ENCODE measurements around the gene TIMM17B.

DNA sequence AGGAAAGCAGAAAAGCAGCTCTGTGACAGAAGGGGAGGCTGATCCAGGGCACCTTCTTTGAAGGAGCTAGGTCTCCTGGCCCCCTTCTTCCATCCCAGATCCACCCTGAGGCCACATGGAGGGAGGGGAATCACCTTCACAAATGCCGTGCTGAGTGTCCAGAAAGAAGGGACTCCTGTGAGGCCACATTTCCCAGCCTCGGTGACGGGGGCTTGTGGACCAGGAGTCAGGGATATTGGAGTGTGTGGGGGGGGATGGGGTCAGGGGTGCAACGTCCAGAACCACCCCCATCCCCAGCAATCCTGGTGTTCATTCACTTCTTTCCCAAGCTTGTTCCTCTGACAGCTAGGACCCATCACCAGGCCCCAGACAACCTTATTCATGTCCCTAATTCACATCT lies 4.7 kb downstream of the TIMM17B start:
- no peak for TF ChIP-seq ZFX (IDR thresholded peaks at IDR 0.05; ENCODE audit: borderline replicate concordance)
- TF ChIP-seq, protein P1, sequence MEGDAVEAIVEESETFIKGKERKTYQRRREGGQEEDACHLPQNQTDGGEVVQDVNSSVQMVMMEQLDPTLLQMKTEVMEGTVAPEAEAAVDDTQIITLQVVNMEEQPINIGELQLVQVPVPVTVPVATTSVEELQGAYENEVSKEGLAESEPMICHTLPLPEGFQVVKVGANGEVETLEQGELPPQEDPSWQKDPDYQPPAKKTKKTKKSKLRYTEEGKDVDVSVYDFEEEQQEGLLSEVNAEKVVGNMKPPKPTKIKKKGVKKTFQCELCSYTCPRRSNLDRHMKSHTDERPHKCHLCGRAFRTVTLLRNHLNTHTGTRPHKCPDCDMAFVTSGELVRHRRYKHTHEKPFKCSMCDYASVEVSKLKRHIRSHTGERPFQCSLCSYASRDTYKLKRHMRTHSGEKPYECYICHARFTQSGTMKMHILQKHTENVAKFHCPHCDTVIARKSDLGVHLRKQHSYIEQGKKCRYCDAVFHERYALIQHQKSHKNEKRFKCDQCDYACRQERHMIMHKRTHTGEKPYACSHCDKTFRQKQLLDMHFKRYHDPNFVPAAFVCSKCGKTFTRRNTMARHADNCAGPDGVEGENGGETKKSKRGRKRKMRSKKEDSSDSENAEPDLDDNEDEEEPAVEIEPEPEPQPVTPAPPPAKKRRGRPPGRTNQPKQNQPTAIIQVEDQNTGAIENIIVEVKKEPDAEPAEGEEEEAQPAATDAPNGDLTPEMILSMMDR (IDR thresholded peaks at IDR 0.05) = no peak

All from 22Rv1 (cell line).